ENCODE results near the gene USP48. TPM values are rescaled to one million over a fixed set of nuclear protein-coding genes. Genes with fewer than 3 reads are reported as not detected.

Gene USP48
- total RNA-seq (10 to 100 TPM; 73.3 to 76.0 TPM), total RNA-seq (40.8 to 164 (median 103) reads per million in 172 experiments)
- 46.8 TPM for polyA plus RNA-seq (2013, experiment 1 of 2)
- polyA plus RNA-seq (2013, experiment 2 of 2): 62.6 TPM

- H3K27ac Mint-ChIP-seq: peak within 1 kb of the TSS; percentile 100
- H3K9me3 Mint-ChIP-seq: no peaks in the 10 kb centered on the region
- no peaks in the 10 kb centered on the region for H3K27me3 ChIP-seq (ENCODE audit: control insufficient read depth in 1 of 2, insufficient read depth in 2 of 2, low read length in 2 of 2)
- peaks cover 39% of the 10 kb centered on the region for H3K4me1 Mint-ChIP-seq (ENCODE audit: low read depth)
- peak within 1 kb of the TSS; percentile 99 to 100 for H3K27ac ChIP-seq (ENCODE audit: low read depth in 1 of 2, low read length in 2 of 2)
- H3K27me3 Mint-ChIP-seq: no peaks in the 10 kb centered on the region
- H3K4me3 Mint-ChIP-seq: peak within 1 kb of the TSS; percentile 99
- ChIA-PET CTCF (interaction anchor here (1.6 to 2.4 kb wide), 2 partner anchors 124 to 242 kb away, joined by 6 to 7 read pairs; no protein-coding TSS in a partner anchor), POLR2A (interaction anchor here (0.7 to 4.3 kb wide), 16 partner anchors 9 to 1149 kb away, joined by 3 to 35 read pairs (median 3); partner anchors contain the start of gene CDC42)
- no peak for TF ChIP-seq CTCF (IDR thresholded peaks at IDR 0.05)
- intact Hi-C loops (cut with DNase I, micrococcal nuclease): loop anchor here (2.0 to 5.0 kb wide), 8 partner anchors 81 to 669 kb away; partner anchors contain the start of genes ZBTB40 (in 2 of the 2), HSPG2 (in 1 of the 2) and NBPF3 (in 1 of the 2)
- DNase-seq (peak; percentile 93 to 99 (median 96)), ATAC-seq (ENCODE audit: poor library complexity) (peak; percentile 82)
- H3K36me3 ChIP-seq (ENCODE audit: insufficient read depth, low read length): no peaks in the 10 kb centered on the region
- peak within 1 kb of the TSS; percentile 100 for H3K4me3 ChIP-seq (ENCODE audit: low read length)
- peaks cover 38% of the 10 kb centered on the region for H3K4me1 ChIP-seq (ENCODE audit: insufficient read depth, low read length)
- H3K9me3 ChIP-seq (ENCODE audit: control insufficient read depth in 1 of 2, insufficient read depth in 1 of 2, low read length in 2 of 2): no peaks in the 10 kb centered on the region
- H3K36me3 Mint-ChIP-seq (ENCODE audit: low read depth): peaks cover 32% of the 10 kb centered on the region
Observed at GRCh38 chr1:21782868-21783678, at the start of gene USP48. USP48 (minus strand) TSS chr1:21783149; CDS start chr1:21782957, 192 bp downstream.

DNA sequence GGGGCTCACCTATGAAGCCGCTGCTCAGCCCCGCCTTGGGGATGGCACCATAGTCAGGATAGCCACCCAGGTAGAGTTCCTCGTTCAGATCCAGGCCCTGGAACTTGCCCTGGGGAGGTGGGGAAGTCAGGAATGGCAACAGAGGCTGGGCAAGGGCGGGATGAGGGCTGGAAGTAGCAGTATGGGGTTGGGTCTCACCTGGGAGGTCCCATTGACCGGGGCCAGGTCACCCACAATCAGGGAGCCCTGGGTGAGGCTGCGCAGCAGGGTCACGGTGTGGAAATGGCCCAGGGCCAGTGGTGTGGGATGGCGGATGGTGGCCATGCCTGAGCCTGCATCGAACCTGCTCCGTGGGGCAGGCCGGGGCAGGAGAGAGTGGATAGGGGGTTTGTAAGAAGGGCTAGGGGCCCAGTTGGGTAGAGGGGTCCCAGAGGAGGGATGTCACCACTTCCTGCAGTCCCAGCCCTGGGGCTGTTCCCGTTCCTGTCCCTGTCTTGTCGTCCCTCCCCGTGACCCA, 48.6 kb upstream of the USP48 start:
- Histone ChIP-seq H3K27me3 (ENCODE audit: control insufficient read depth in 1 of 2, insufficient read depth in 2 of 2, low read length in 2 of 2) (no peaks in the 10 kb centered on the region), H3K9me3 (ENCODE audit: control insufficient read depth in 1 of 2, insufficient read depth in 1 of 2, low read length in 2 of 2) (peaks cover 5 to 32% of the 10 kb centered on the region in 2 experiments), H3K4me1 (ENCODE audit: insufficient read depth, low read length) (no peaks in the 10 kb centered on the region), H3K27ac (ENCODE audit: low read depth in 1 of 2, low read length in 2 of 2) (no peak overlapping the region), H3K36me3 (ENCODE audit: insufficient read depth, low read length) (peaks cover 4% of the 10 kb centered on the region), H3K4me3 (ENCODE audit: low read length) (no peak overlapping the region)
- H3K4me3 Mint-ChIP-seq: no peak overlapping the region
- H3K36me3 Mint-ChIP-seq (ENCODE audit: low read depth): peaks cover 31% of the 10 kb centered on the region
- H3K4me1 Mint-ChIP-seq (ENCODE audit: low read depth): no peaks in the 10 kb centered on the region
- CTCF ChIA-PET: no interaction called here
- TF ChIP-seq CTCF (IDR thresholded peaks at IDR 0.05): no peak
- no peak for DNase-seq
- H3K9me3 Mint-ChIP-seq: peaks cover 7% of the 10 kb centered on the region
- intact Hi-C loops (cut with DNase I, micrococcal nuclease): no loop called here
- H3K27ac Mint-ChIP-seq: no peak overlapping the region
- no peaks in the 10 kb centered on the region for H3K27me3 Mint-ChIP-seq
- ATAC-seq (ENCODE audit: poor library complexity): no peak
- POLR2A ChIA-PET: no interaction called here

DNA sequence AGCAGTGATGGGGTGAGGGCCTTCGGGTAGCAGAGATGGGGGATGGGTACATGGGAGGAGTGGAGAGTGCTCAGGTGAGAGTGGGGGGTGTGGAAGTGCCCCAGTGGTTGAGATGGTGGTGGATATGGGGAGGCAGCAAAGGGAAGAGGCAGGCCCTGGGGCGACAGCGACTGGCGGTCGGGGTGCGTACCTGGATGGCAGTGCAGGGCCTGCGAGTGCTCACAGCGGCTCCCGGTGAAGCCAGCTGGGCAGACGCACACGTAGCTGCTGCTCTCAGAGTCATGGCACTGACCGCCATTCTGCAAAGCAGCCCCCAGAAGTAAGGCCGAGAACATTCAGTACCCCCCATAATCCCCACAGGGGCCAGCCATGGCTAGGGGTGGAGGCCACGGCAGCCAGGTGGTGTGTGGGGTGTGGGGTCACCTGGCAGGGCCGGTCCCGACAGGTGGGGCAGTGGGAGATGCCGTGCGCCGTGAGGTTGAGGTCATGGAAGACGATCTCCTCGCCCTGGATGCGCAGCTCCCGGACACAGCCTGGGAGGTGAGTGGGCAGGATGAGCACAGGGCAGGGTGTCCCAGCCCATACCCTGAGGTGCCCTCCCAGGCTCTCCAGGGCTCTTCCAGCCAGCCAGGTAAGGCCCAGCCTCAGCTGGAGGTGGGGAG, 48.0 kb upstream of the USP48 start:
- H3K27me3 ChIP-seq (ENCODE audit: control insufficient read depth in 1 of 2, insufficient read depth in 2 of 2, low read length in 2 of 2): no peaks in the 10 kb centered on the region
- POLR2A ChIA-PET: no interaction called here
- Mint-ChIP-seq H3K9me3 (peaks cover 7% of the 10 kb centered on the region), H3K36me3 (ENCODE audit: low read depth) (peaks cover 31% of the 10 kb centered on the region), H3K4me3 (no peak overlapping the region), H3K27ac (no peak overlapping the region), H3K4me1 (ENCODE audit: low read depth) (no peaks in the 10 kb centered on the region), H3K27me3 (no peaks in the 10 kb centered on the region)
- DNase-seq (peak in 1 of 14 experiments; percentile 16), ATAC-seq (ENCODE audit: poor library complexity) (no peak)
- no peak for TF ChIP-seq CTCF (IDR thresholded peaks at IDR 0.05)
- CTCF ChIA-PET: no interaction called here
- H3K36me3 ChIP-seq (ENCODE audit: insufficient read depth, low read length): peaks cover 4% of the 10 kb centered on the region
- H3K9me3 ChIP-seq (ENCODE audit: control insufficient read depth in 1 of 2, insufficient read depth in 1 of 2, low read length in 2 of 2): peaks cover 5 to 32% of the 10 kb centered on the region in 2 experiments
- H3K27ac ChIP-seq (ENCODE audit: low read depth in 1 of 2, low read length in 2 of 2): no peak overlapping the region
- intact Hi-C loops (cut with DNase I, micrococcal nuclease): no loop called here
- H3K4me3 ChIP-seq (ENCODE audit: low read length): no peak overlapping the region
- no peaks in the 10 kb centered on the region for H3K4me1 ChIP-seq (ENCODE audit: insufficient read depth, low read length)

Measured in CD4-positive, alpha-beta T cell (primary cell).